HCT116 (cell line): ENCODE data around the gene UNC5C. TPM values are rescaled to one million over a fixed set of nuclear protein-coding genes. Genes with fewer than 3 reads are reported as not detected.

Experiments
- ATAC-seq: fragments of 200-7000 bp; cut with Tn5 transposase; 2 replicates; pipeline ENCODE4 v1.9.1; 2020; ENCODE audit warnings: mild to moderate bottlenecking, moderate library complexity
- BruUV-seq: library from RNA; stranded (reverse); fragments of 400-500 nt; replicated peaks from 2 replicates; lab custom pipeline; 2021; lab: Mats Ljungman, UMichigan
- CTCF ChIA-PET: fragments of 300-600 bp; sonication (Branson Sonifier 250); formaldehyde crosslinking; loops from one replicate; lab custom pipeline; 2021; ENCODE audit warnings: antibody characterized with exemption; lab: Charles Lee
- POLR2A ChIA-PET: fragments of 300-600, 350-600 bp; sonication (Branson Sonifier 250); formaldehyde crosslinking; loops from one replicate; lab custom pipeline; 2021; ENCODE audit warnings: antibody characterized with exemption; lab: Charles Lee
- RAD21 ChIA-PET, 2 experiments: fragments of 300-600 bp; sonication (Branson Sonifier 250); formaldehyde crosslinking; loops; one replicate each; lab custom pipeline; 2023; ENCODE audit warnings: low total read pairs in 2 of 2; ENCODE audit not compliant: uncharacterized antibody in 2 of 2, unreplicated experiment in 2 of 2, low non-redundant PET in 1 of 2; lab: Charles Lee
- DNase-seq: peaks from one replicate; pipeline ENCODE4 v3.0.0-alpha.2; 2010; ENCODE audit warnings: low read depth, low spot score
- H2AFZ ChIP-seq: fragments of 200-600 bp; shearing (Covaris generic), sonication (generic); 2 replicates; pipeline ENCODE4 v1.6.1; 2017; ENCODE audit warnings: low read depth, mixed run types, mixed read lengths, antibody characterized with exemption, low read length; ENCODE audit not compliant: poor library complexity, severe bottlenecking
- H3K27ac ChIP-seq: 2 replicates; pipeline ENCODE4 v1.5.1; 2012; ENCODE audit warnings: low read depth, low read length
- H3K27me3 ChIP-seq: fragments of 200-600 bp; sonication (generic); 2 replicates; pipeline ENCODE4 v1.6.1; 2016; ENCODE audit warnings: mixed run types, low read length, mixed read lengths; ENCODE audit not compliant: insufficient read depth
- H3K36me3 ChIP-seq, 2 experiments: fragments of 200-500 bp in 1 of 2; fragments of 200-600 bp in 1 of 2; sonication (Bioruptor generic) in 1 of 2; sonication (generic) in 1 of 2; 2 replicates each; pipeline versions ENCODE4 v1.5.1 to v1.6.1; 2014 to 2016; ENCODE audit warnings: low read length in 2 of 2, inconsistent platforms in 1 of 2, mixed read lengths in 1 of 2, mixed run types in 1 of 2; ENCODE audit not compliant: insufficient read depth in 2 of 2, control insufficient read depth in 1 of 2
- H3K4me1 ChIP-seq, 2 experiments: fragments of 200-600 bp in 1 of 2; sonication (generic) in 1 of 2; 2 replicates each; pipeline versions ENCODE4 v1.5.1 to v1.6.1; 2012 to 2017; ENCODE audit warnings: low read length in 2 of 2, inconsistent platforms in 1 of 2, mild to moderate bottlenecking in 1 of 2, mixed read lengths in 1 of 2, mixed run types in 1 of 2, moderate library complexity in 1 of 2; ENCODE audit not compliant: insufficient read depth in 2 of 2, control insufficient read depth in 1 of 2
- H3K4me2 ChIP-seq: fragments of 200-600 bp; sonication (generic); 2 replicates; pipeline ENCODE4 v1.6.1; 2017; ENCODE audit warnings: mixed run types, low read length, mixed read lengths
- H3K4me3 ChIP-seq, 2 experiments: fragments of 200-600 bp in 1 of 2; sonication (generic) in 1 of 2; replicated peaks in 1 of 2; 2 replicates each; pipeline ENCODE4 v1.5.1; 2011 to 2016; ENCODE audit warnings: low read length in 2 of 2, control low read depth in 1 of 2, low read depth in 1 of 2, mild to moderate bottlenecking in 1 of 2, mixed read lengths in 1 of 2, mixed run types in 1 of 2
- H3K79me2 ChIP-seq: fragments of 200-600 bp; sonication (generic); 2 replicates; pipeline ENCODE4 v1.6.1; 2017; ENCODE audit warnings: mild to moderate bottlenecking, mixed run types, low read length, moderate library complexity, mixed read lengths; ENCODE audit not compliant: insufficient read depth
- H3K9ac ChIP-seq: fragments of 200-600 bp; sonication (generic); 2 replicates; pipeline ENCODE4 v1.6.1; 2016; ENCODE audit warnings: low read length, mixed read lengths
- H3K9me2 ChIP-seq: fragments of 200-600 bp; sonication (generic), shearing (Covaris generic); 2 replicates; pipeline ENCODE4 v1.6.1; 2017; ENCODE audit warnings: mixed run types, mild to moderate bottlenecking, moderate library complexity; ENCODE audit not compliant: insufficient read depth
- H3K9me3 ChIP-seq, 2 experiments: fragments of 200-500 bp in 1 of 2; fragments of 200-600 bp in 1 of 2; sonication (Bioruptor generic) in 1 of 2; sonication (generic) in 1 of 2; 2 replicates each; pipeline ENCODE4 v1.6.1; 2014 to 2017; ENCODE audit warnings: low read length in 2 of 2, mixed read lengths in 2 of 2, inconsistent platforms in 1 of 2, low read depth in 1 of 2, mild to moderate bottlenecking in 1 of 2, mixed run types in 1 of 2, moderate library complexity in 1 of 2; ENCODE audit not compliant: control insufficient read depth in 1 of 2, insufficient read depth in 1 of 2
- H4K20me1 ChIP-seq: fragments of 200-600 bp; sonication (generic), shearing (Covaris generic); 2 replicates; pipeline ENCODE4 v1.6.1; 2017; ENCODE audit warnings: mixed run types, mild to moderate bottlenecking, moderate library complexity; ENCODE audit not compliant: insufficient read depth
- CBX3 ChIP-seq: IDR thresholded peaks from 2 replicates; pipeline ENCODE4 v1.6.1; 2012; ENCODE audit warnings: low read depth
- CEBPB ChIP-seq: IDR thresholded peaks from 2 replicates; pipeline ENCODE4 v1.6.1; 2012; ENCODE audit warnings: low read depth
- CTCF ChIP-seq, 3 experiments: fragments of 200-600 bp in 1 of 3; sonication (generic) in 1 of 3; IDR thresholded peaks in 2 of 3; conservative IDR thresholded peaks in 1 of 3; 2 replicates each; pipeline ENCODE4 v1.5.1; 2012 to 2017; ENCODE audit warnings: low read depth in 2 of 3, low read length in 2 of 3, antibody characterized with exemption in 1 of 3, borderline replicate concordance in 1 of 3, control low read depth in 1 of 3, mild to moderate bottlenecking in 1 of 3, mixed read lengths in 1 of 3, mixed run types in 1 of 3, moderate library complexity in 1 of 3; ENCODE audit not compliant: insufficient read depth in 1 of 3
- EGR1 ChIP-seq: IDR thresholded peaks from 2 replicates; pipeline ENCODE4 v1.6.1; 2012; ENCODE audit warnings: low read depth
- EZH2phosphoT487 ChIP-seq: fragments of 200-600 bp; IDR thresholded peaks from 2 replicates; pipeline ENCODE4 v1.6.1; 2018; ENCODE audit warnings: antibody characterized with exemption, borderline replicate concordance
- FOSL1 ChIP-seq: IDR thresholded peaks from 2 replicates; pipeline ENCODE4 v1.6.1; 2012; ENCODE audit warnings: low read depth
- JUND ChIP-seq: IDR thresholded peaks from 2 replicates; pipeline ENCODE4 v1.6.1; 2012
- MAX ChIP-seq: IDR thresholded peaks from 2 replicates; pipeline ENCODE4 v1.6.1; 2012
- POLR2A ChIP-seq: IDR thresholded peaks from 2 replicates; pipeline ENCODE4 v1.7.0; 2011; ENCODE audit warnings: borderline replicate concordance; ENCODE audit not compliant: insufficient read depth, insufficient read length; ENCODE audit errors: extremely low read depth
- POLR2AphosphoS5 ChIP-seq: IDR thresholded peaks from 2 replicates; pipeline ENCODE4 v1.6.1; 2011; ENCODE audit warnings: mild to moderate bottlenecking, low read depth, low read length, moderate library complexity
- REST ChIP-seq: IDR thresholded peaks from 2 replicates; pipeline ENCODE4 v1.6.1; 2012; ENCODE audit warnings: low read depth
- SIN3A ChIP-seq: IDR thresholded peaks from 2 replicates; pipeline ENCODE4 v1.6.1; 2012; ENCODE audit warnings: low read depth
- YY1 ChIP-seq: IDR thresholded peaks from 2 replicates; pipeline ENCODE4 v1.6.1; 2011; ENCODE audit warnings: low read length, low read depth, moderate library complexity, mild to moderate bottlenecking; ENCODE audit not compliant: insufficient replicate concordance; ENCODE audit errors: extremely low read depth
- intact Hi-C: fragments of 100-400 bp; cut with micrococcal nuclease; formaldehyde crosslinking; loops from 2 replicates; pipeline ENCODE4 v1.10.0; 2022
- total RNA-seq: library from RNA; stranded (reverse); gene quantifications from one replicate; pipeline ENCODE4 v1.2.1, GENCODE V29; 2021; ENCODE audit not compliant: unreplicated experiment
- TF ChIP-seq, protein P1 (sequence below): IDR thresholded peaks from 2 replicates; pipeline ENCODE4 v1.6.1; 2012

The UNC5C gene
- total RNA-seq, 1 experiment from 2014 or later: not detected

- CTCF ChIA-PET: no interaction called here
- Histone ChIP-seq H3K79me2 (no peaks in the 10 kb centered on the region), H3K4me1 (no peaks in the 10 kb centered on the region), H3K9me2 (no peaks in the 10 kb centered on the region), H4K20me1 (no peaks in the 10 kb centered on the region), H3K9ac (no peak overlapping the region), H3K27ac (no peak overlapping the region), H3K4me2 (no peak overlapping the region), H3K27me3 (no peaks in the 10 kb centered on the region), H3K36me3 (no peaks in the 10 kb centered on the region), H2AFZ (no peak overlapping the region), H3K4me3 (no peak overlapping the region), H3K9me3 (no peaks in the 10 kb centered on the region)
- DNase-seq (no peak), ATAC-seq (no peak)
- no peak for TF ChIP-seq MAX
- TF ChIP-seq EZH2phosphoT487: no peak
- no peak for TF ChIP-seq FOSL1
- TF ChIP-seq CEBPB: no peak
- TF ChIP-seq EGR1: no peak
- TF ChIP-seq SIN3A: no peak
- POLR2A ChIA-PET: no interaction called here
- BruUV-seq: no TSS peak
- intact Hi-C loops: no loop called here
- RAD21 ChIA-PET: no interaction called here
These were observed 2.9 kb upstream of the UNC5C start for GRCh38 chr4:95551653-95552052.

GRCh38 chr4:95550115-95550987 lies 1.6 kb upstream of the UNC5C start:
- H3K4me2 ChIP-seq: no peak overlapping the region
- ChIA-PET CTCF (no interaction called here), RAD21 (no interaction called here)

More at GRCh38 chr4:95550115-95550987, 1.6 kb upstream of the UNC5C start:
- H3K4me3 ChIP-seq: no peak overlapping the region
- H2AFZ ChIP-seq: no peak overlapping the region
- no peaks in the 10 kb centered on the region for H3K4me1 ChIP-seq
- no TSS peak for BruUV-seq
- no peaks in the 10 kb centered on the region for H3K27me3 ChIP-seq
- H3K9me2 ChIP-seq: no peaks in the 10 kb centered on the region
- DNase-seq (no peak), ATAC-seq (no peak)
- no peaks in the 10 kb centered on the region for H4K20me1 ChIP-seq
- H3K36me3 ChIP-seq: no peaks in the 10 kb centered on the region
- H3K27ac ChIP-seq: no peak overlapping the region
- no peak for TF ChIP-seq REST
- no peak for TF ChIP-seq CTCF (IDR thresholded peaks at IDR 0.05 in 2 of 3, conservative IDR thresholded peaks at IDR 0.05 in 1 of 3; ENCODE audit: borderline replicate concordance in 1 of 3, insufficient read depth in 1 of 3, low read depth in 2 of 3, low read length in 2 of 3)
- TF ChIP-seq CBX3: no peak
- TF ChIP-seq, protein P1, sequence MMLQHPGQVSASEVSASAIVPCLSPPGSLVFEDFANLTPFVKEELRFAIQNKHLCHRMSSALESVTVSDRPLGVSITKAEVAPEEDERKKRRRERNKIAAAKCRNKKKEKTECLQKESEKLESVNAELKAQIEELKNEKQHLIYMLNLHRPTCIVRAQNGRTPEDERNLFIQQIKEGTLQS: no peak
- TF ChIP-seq FOSL1: no peak
- TF ChIP-seq JUND: no peak
- no peak for TF ChIP-seq YY1
- no peak for TF ChIP-seq POLR2A
- no peak for TF ChIP-seq SIN3A
- no peak for TF ChIP-seq POLR2AphosphoS5
- intact Hi-C loops: no loop called here
- H3K9ac ChIP-seq: no peak overlapping the region
- no peaks in the 10 kb centered on the region for H3K79me2 ChIP-seq
- POLR2A ChIA-PET: no interaction called here
- H3K9me3 ChIP-seq: no peaks in the 10 kb centered on the region
